Stromal cell of bone marrow (primary cell): ENCODE data around the gene MAST3.
A peak's percentile ranks its signal among the peaks of the same experiment; 100 is the strongest.

Source experiments
- DNase-seq: peaks from one replicate; pipeline ENCODE4 v3.0.0-alpha.2; 2012; ENCODE audit warnings: low read depth

The MAST3 gene

DNA sequence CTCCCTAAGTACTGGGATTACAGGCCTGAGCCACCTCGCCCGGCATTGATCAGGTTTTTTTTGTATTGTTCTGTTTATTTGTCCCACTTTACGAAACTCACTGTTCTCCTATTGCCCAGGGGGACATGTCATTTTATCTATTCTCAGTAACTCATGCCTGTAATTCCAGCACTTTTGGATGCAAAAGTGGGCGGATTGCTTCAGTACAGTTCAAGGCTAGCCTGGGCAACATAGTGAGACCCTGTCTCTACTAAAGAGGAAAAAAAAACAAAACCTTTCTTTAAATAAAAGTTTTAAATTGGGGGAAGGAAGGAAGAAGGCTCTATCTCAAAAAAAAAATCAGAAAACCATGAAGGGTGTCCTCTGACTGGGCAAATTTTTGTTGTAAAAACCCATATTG, 92.7 kb downstream of the MAST3 start:
- no peak for DNase-seq

DNA sequence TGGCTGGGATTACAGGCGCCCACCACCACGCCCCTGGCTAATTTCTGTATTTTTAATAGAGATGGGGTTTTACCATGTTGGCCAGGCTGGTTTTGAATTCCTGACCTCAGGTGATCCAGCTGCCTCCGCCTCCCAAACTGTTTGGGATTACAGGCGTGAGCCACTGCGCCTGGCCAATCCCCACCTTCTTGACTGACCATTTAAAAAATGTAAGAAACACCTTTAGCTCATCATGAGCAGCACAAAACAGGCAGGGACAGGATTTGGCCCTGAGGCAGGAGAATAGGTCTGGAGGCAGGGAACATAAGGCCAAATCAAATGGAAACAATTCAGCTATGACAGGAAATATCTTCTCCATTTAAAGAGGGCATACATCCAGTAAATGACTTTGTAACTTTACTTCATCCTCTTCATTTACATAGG, 94.1 kb downstream of the MAST3 start:
- no peak for DNase-seq

DNA sequence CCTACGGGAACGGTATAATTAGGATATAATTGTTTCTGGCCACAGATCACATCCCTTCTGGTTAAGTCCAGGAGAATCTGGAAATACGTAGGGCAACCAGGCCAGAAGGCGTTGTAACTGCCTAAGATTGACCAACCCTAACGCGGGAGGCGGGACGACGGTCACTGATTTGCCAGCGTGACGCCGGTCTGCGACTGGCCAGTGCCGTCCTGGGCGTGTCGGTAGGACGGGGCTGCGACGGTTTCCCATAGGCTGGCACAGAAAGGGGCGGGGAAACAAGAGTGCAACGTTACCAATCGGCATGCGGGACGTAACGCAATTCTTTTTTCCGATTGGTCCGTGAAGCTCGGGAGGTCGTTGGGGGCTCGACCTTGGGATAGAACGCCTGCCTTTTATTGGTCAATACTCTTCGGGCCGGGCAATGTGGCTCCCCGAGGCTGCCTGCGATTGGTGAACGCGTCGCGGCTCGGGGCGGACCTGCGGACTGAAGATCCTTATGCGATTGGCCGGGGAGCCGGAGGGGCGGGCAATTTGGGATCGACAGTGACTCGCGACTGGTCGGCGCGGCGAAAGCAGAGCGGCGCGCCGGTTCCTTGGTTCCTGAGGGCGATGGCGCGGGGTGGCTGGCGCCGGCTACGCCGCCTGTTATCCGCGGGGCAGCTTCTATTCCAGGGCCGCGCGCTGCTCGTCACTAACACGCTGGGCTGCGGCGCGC, 95.3 kb downstream of the MAST3 start, which contains the start of gene MPV17L2:
TSS of gene MPV17L2 (plus strand) at position 546 of the 715 bp plus-strand sequence. CDS start at position 610, 64 bp downstream.
- peak; percentile 100 for DNase-seq

DNA sequence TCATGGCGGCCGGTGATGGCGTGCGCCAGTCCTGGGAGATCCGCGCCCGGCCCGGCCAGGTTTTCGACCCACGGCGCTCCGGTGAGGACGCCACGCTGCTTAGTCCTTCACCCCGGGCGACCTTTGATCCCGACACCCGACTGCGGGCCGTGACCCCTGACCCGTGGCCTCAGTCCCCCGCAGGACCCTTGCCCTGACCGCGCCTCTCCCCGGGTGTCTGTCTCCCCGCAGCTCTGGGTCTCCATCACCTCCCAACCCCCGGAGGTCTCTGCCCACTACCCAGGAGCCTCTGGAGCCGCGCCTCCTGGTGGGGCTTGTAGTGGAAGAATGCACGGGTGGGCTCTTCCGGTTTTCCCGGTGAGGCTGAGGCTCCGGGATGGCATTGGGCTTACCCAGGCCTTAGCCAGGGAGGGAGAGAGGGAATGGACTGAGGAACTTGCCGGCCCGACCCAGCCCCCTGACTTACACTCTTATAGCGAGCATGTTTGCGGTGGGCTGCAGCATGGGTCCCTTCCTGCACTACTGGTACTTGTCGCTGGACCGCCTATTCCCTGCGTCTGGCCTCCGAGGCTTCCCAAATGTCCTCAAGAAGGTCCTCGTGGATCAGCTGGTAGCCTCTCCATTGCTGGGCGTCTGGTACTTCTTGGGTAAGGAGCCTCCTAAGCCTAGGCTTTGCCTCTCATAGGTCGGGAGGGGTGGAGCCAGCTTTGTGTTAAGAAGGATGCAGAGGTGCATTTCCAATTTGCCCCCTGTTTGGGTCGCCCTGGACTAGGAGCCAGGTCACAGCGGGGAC, 96.0 kb downstream of the MAST3 start:
- DNase-seq, result no peak

DNA sequence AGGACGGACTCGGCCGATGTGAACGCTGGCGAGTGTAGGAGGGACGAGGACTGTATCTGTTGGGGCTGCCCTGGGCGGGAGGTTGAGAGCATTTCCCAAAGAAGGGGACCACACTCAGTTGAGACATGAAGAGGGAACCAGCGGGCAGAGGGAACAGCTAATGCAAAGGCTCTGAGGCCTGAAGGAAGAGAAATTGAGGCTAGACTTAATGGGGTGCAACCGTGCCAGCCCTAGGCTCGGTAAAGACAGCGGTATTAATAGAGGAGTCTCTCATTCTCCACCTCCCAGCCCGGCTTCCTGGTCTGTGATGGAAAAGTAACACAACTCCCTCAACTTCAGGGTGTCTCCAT, 96.6 kb downstream of the MAST3 start:
- no peak for DNase-seq

DNA sequence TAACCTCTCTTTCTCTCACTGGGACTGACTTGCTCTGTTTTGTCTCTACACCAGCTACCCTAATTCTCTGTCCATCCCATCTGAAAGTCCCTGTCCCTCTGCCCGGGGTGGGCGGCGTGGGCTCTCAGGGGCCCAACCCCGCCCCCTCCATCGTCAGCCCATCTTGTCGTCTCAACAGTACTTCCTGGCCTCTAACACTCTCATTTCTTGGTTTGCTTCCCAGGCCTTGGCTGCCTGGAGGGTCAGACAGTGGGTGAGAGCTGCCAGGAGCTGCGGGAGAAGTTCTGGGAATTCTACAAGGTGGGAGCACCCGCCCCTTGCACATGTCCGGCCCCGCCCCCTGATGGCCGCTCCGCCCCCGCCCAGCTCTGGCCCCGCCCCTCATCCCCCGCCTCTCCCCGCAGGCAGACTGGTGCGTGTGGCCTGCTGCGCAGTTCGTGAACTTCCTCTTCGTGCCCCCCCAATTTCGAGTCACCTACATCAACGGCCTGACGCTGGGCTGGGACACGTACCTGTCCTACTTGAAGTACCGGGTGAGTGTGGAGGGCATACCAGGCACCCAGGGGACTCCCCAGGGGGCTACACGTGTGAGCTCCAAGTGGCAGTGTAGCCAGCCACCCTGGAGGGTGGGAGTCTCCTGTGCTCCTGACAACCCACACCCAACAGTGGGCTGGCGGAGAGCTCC, 97.1 kb downstream of the MAST3 start:
- DNase-seq, result no peak

DNA sequence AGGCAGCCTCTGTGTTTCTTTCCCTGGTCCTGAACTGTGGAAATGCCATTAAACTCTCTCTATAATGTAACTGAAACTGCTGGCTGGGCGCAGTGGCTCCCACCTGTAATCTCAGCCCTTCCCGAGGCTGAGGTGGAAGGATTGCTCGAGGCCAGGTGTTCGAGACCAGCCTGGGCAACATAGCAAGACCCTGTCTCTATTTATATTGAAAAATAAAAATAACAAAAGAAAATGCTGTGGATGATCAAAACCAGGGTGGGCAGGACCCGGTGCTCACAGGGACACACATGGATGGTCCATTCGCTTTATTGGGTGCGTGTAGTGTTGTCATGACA, 98.9 kb downstream of the MAST3 start:
- DNase-seq, result no peak

DNA sequence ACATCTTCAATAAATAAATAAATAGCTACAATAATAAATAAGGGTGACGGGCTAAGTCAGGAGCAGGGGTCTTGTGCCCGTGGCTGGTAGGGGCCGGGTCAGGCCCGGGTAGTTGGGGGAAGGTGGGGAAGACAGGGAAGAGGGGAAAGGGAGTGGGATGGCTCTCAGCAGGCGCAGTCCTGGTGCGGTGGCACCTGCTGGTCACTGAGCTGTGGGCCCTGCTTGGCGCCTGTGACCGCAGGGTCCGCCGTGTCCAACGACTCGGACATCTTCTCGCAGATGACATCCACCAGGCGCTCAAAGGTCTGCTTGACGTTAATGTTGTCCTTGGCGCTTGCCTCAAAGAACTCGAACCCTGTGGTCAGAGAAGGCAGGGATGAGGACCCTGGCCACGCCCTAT, 99.7 kb downstream of the MAST3 start:
- no peak for DNase-seq

DNA sequence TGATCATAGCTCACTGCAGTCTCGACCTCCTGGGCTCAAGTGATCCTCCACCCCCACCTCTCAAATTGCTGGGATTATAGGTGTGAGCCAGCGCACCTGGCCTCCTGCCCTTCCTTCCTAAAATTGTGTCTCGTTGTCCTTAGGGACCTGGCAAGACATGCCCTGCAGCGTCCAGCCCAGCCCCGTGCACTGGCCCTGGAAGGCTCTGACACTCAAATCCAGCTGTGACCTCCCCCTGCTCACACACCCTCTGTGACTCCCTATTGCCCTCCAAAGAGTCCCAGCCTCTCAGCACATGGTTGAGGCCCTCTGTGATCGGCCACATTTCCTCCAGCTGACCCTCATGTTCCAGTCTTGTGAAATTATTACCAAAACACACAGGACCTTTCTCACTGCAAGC, 100.4 kb downstream of the MAST3 start:
- no peak for DNase-seq

DNA sequence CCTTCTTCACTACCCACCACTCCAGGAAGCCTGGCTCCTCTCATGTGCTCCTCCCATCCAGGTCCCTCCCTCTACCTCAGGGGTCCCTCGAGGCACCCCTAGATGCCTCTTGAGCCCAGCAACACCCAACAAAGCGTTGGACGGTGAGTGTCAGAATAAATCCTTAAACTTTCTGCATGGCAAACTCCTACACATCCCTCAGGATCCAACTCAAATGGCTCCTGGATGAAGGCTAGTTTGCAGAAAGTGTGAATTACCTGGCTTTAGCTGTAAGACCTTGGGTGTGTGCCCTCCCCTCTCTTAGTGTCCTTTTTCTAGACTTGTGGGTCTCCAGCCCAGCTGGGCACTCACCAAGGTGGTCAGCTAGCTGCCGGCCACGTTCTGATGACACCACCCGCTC, 100.8 kb downstream of the MAST3 start:
- DNase-seq, result no peak
